ENCODE data around the gene SYTL1.

- TF ChIP-seq, protein P1, sequence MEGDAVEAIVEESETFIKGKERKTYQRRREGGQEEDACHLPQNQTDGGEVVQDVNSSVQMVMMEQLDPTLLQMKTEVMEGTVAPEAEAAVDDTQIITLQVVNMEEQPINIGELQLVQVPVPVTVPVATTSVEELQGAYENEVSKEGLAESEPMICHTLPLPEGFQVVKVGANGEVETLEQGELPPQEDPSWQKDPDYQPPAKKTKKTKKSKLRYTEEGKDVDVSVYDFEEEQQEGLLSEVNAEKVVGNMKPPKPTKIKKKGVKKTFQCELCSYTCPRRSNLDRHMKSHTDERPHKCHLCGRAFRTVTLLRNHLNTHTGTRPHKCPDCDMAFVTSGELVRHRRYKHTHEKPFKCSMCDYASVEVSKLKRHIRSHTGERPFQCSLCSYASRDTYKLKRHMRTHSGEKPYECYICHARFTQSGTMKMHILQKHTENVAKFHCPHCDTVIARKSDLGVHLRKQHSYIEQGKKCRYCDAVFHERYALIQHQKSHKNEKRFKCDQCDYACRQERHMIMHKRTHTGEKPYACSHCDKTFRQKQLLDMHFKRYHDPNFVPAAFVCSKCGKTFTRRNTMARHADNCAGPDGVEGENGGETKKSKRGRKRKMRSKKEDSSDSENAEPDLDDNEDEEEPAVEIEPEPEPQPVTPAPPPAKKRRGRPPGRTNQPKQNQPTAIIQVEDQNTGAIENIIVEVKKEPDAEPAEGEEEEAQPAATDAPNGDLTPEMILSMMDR (IDR thresholded peaks at IDR 0.05; ENCODE audit: low read depth, low read length) = no peak
- TF ChIP-seq POLR2A (IDR thresholded peaks at IDR 0.05; ENCODE audit: extremely low read depth, insufficient read length) = no peak
Observed at GRCh38 chr1:27338751-27339150, 3.1 kb upstream of the SYTL1 start.
